ENCODE data around the gene NXPH3. TPM values are rescaled to one million over a fixed set of nuclear protein-coding genes. Genes with fewer than 3 reads are reported as not detected.

NXPH3 gene
- total and polyA plus RNA-seq, 2 of the 13 experiments (the other 11 are each of a cell fraction or from before 2014, with no cell fraction given) = 0.04 to 0.58 TPM

- TF ChIP-seq NCOR1 (IDR thresholded peaks at IDR 0.05; ENCODE audit: borderline replicate concordance, low read length) (peak; percentile 77; the same call in 1 of the 2 replicates), GRHL1 (CRISPR knock-in tag; conservative IDR thresholded peaks at IDR 0.05) (no peak), ZNF10 (CRISPR knock-in tag; IDR thresholded peaks at IDR 0.05; ENCODE audit: borderline replicate concordance, low read depth) (no peak), WIZ (CRISPR knock-in tag; IDR thresholded peaks at IDR 0.05) (no peak; the same call in 1 of the 2 replicates), PRPF4 (IDR thresholded peaks at IDR 0.05; ENCODE audit: low read depth, low read length, poor library complexity, severe bottlenecking) (no peak), ZUFSP (CRISPR knock-in tag; IDR thresholded peaks at IDR 0.05; ENCODE audit: borderline replicate concordance) (no peak), HIC2 (CRISPR knock-in tag; IDR thresholded peaks at IDR 0.05; ENCODE audit: low read depth) (peak; percentile 98), ZNF329 (CRISPR knock-in tag; IDR thresholded peaks at IDR 0.05; ENCODE audit: low read depth) (no peak), BORCS8-MEF2B (CRISPR knock-in tag; IDR thresholded peaks at IDR 0.05) (peak; percentile 70), TAF15 (IDR thresholded peaks at IDR 0.05; ENCODE audit: low read depth, low read length, poor library complexity, severe bottlenecking) (no peak), TERF1 (CRISPR knock-in tag; IDR thresholded peaks at IDR 0.05) (no peak)
- TF ChIP-seq, protein P1, sequence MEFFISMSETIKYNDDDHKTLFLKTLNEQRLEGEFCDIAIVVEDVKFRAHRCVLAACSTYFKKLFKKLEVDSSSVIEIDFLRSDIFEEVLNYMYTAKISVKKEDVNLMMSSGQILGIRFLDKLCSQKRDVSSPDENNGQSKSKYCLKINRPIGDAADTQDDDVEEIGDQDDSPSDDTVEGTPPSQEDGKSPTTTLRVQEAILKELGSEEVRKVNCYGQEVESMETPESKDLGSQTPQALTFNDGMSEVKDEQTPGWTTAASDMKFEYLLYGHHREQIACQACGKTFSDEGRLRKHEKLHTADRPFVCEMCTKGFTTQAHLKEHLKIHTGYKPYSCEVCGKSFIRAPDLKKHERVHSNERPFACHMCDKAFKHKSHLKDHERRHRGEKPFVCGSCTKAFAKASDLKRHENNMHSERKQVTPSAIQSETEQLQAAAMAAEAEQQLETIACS (CRISPR knock-in tag; IDR thresholded peaks at IDR 0.05) = no peak
- TF ChIP-seq, protein P2, sequence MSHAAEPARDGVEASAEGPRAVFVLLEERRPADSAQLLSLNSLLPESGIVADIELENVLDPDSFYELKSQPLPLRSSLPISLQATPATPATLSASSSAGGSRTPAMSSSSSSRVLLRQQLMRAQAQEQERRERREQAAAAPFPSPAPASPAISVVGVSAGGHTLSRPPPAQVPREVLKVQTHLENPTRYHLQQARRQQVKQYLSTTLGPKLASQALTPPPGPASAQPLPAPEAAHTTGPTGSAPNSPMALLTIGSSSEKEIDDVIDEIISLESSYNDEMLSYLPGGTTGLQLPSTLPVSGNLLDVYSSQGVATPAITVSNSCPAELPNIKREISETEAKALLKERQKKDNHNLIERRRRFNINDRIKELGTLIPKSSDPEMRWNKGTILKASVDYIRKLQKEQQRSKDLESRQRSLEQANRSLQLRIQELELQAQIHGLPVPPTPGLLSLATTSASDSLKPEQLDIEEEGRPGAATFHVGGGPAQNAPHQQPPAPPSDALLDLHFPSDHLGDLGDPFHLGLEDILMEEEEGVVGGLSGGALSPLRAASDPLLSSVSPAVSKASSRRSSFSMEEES (CRISPR knock-in tag; IDR thresholded peaks at IDR 0.05) = peak; percentile 35; the same call in 1 of the 2 replicates
- TF ChIP-seq, protein P3, sequence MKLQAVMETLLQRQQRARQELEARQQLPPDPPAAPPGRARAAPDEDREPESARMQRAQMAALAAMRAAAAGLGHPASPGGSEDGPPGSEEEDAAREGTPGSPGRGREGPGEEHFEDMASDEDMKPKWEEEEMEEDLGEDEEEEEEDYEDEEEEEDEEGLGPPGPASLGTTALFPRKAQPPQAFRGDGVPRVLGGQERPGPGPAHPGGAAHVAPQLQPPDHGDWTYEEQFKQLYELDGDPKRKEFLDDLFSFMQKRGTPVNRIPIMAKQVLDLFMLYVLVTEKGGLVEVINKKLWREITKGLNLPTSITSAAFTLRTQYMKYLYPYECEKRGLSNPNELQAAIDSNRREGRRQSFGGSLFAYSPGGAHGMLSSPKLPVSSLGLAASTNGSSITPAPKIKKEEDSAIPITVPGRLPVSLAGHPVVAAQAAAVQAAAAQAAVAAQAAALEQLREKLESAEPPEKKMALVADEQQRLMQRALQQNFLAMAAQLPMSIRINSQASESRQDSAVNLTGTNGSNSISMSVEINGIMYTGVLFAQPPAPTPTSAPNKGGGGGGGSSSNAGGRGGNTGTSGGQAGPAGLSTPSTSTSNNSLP (IDR thresholded peaks at IDR 0.05; ENCODE audit: low read depth, low read length) = 0 out of 2 replicates have a peak, but pooled peaks have one; percentile 28
Measured at GRCh38 chr17:49567871-49568694, 7.6 kb upstream of the NXPH3 start (continued).

Data from HepG2 (cell line).